GM20431 (cell line): ENCODE data around the gene DLG2.
"Not testable (repeated sequence)": the region's sequence is repeated elsewhere in the genome, so short reads cannot be mapped to it uniquely, and the experiment has no call there.

Experiments
- in situ Hi-C: fragments of 300-500 bp; cut with MseI, MboI; formaldehyde crosslinking; loops from one replicate; pipeline ENCODE4 v1.15.0; 2020; ENCODE audit warnings: low sequenced_read_pairs; ENCODE audit not compliant: unreplicated experiment

Gene DLG2

GRCh38 chr11:83473743-83474142 is 2153.4 kb downstream of the DLG2 start:
- in situ Hi-C loops = no loop called here

DNA sequence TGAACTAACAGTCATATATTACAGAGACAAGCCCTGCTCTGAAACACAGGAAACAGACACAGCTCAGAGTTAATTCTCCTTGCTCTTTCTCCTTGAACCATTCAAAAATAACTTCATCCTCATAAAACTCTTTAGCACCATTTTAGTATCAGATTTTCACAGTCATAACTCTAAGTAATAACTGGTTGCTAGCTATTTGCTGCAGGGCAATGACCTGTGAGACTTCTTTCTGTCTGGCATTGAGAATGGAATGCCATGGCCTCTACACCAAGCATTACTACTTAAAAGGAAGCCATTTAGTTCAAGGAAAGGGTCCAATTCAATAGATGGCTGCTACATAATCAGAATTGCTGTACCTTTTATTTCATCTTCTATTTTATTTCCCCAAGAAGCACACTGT is 2154.3 kb downstream of the DLG2 start:
- in situ Hi-C loops = no loop called here

GRCh38 chr11:83471831-83472727 is 2155.1 kb downstream of the DLG2 start:
- in situ Hi-C loops = no loop called here

DNA sequence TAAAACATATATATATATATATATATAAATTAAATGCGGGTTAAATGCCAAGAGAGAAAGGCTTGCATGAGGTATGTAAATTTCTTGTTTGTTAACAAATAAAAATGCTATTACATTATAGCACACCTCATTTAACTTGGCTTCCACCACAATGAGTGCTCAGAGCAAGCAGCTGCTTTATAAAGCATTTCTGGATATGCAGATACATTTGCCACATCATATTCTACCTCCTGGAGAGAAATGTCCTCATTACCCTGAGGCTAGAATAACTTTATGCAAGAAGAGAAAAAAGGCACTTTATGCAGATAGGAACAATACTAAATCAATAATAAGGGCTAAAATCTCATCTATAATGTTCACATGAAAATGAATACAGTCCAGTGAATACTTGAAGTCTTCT is 2159.3 kb downstream of the DLG2 start:
- in situ Hi-C loops = no loop called here

DNA sequence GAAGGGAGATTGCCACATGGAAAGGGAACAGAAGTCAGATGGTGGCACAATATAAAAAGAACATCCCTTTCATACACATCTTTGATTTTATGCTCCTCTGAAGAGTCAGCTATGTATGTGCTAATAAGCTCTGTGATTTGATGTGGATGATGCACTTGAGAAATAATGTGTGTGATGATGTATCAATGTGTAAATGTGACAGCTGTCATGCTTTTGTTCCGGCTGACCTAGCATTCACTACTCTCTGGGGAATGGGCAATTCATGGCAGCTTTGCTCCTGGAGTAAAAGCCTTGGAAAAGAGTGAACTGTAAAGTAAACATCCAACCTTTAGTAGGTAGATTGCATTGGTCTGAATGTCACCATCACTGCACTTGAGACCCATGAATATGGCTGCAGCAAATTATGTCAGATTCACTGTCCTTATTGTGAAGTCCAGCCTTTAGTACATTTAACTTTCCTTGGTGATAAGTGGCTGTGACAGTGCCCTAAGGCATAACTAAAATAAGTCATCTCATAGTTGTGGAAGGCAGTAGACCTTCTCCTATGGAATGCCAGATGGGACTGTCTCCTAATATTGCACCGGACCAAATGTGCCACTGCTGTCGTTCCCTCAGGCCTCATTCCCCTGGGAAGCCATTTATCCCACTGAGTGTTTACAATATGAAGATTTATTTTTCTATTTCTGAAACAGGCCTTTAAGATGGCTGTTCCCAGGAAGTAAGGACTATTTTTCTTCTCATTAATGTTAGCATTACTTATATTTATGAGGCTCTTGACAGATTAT is 2162.8 kb downstream of the DLG2 start:
- in situ Hi-C loops = no loop called here

DNA sequence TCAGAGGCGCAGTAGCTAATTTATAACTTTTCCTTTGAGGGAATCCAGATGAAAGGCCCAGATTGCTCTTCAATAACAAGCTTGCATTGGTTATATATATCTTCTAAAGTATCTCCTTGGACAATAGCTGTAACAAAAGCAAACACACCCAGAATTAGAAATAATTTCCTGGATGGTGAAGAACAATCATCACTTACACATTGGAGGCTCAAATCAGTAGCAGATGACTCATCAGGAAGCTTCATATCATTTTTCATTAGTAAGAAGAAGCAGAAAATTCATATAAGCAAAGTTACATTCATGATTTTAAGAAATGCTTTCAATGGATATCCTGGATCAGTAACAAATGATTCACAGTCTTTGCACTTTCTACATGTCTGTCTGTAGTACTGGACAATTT is 2167.3 kb downstream of the DLG2 start:
- in situ Hi-C loops = no loop called here

- in situ Hi-C loops = no loop called here
Observed at GRCh38 chr11:83456566-83456965, 2170.6 kb downstream of the DLG2 start.

DNA sequence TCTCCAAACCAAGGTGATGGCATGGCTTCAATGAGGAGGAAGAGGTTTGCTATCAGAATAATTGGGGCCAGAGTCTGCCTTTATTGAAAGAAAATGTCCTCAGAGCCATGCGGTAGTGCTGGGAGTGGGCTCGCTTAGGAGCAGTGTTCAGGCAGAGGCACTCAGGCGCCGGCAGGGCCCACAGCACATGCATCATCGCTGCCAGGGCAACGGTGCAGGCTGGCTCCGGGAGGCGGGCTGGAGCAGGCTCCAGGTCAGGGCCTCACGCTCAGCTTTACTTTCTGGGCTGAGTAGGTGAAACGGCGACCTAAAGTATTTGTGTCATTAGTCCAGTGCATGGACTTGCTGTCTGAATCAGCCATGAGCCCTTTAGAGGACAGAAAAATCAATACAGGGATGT is 2171.1 kb downstream of the DLG2 start:
- in situ Hi-C loops = no loop called here

DNA sequence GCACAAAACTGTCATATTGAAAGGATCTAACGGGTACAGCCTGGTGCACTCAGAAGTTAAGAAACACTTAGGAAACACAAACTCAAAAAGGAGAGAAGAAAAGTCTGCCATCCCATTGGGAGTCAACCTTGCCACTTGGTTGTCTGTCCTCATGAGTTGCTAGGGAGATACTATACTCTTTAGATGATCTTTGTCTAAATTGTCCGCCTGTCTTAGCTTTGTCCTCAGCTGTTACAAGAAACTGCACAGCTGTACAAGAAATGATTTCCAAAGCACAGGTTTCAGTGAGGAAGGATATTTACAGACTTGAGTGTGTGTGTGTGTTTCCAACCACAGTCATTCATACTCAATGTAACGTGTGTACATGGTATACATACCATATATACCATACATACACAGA is 2171.8 kb downstream of the DLG2 start:
- in situ Hi-C loops = no loop called here

DNA sequence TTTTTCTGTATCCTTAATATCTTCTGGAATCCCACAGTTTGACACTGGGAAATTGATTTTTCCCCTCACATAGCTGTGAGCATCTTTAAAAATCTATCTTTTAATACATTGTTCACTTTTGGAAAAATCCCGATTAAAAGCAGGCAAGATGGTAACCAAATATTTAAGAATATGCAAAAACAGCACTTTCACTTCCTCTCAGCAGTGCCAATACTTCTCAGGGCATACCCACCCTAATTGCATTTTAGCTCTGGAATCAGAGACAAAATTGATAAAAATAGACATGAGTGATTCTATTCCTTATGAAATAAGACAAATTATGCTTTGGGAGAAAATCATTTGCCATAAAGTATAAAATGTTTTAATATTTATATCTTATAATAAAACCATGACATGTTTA is 2172.5 kb downstream of the DLG2 start:
- in situ Hi-C loops = no loop called here

DNA sequence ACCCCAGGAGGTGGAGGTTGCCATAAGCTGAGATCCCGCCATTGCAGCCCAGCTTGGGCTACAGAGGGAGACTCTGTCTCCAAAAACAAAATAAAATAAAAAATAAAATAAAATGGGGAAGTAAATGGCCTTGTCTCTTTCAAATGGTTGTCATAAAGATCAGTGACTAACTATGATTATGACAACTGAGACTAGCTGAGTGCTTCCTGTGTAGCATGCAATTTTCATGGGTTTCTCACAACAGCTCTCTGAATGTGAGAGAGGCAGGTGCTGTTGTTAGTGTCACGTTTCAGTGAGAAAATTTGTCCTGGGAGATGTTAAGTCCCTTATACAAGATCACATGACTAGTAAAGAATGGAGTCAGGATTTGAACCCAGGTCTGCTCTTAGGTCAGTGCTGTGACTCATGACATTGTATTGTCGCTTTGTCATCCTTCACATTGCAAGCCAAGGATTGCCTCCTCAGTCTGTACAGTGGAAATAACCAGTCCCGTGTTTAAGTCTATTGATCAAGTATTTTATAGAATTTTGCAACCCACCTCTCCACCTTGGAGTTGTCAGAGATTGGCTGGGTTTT is 2177.7 kb downstream of the DLG2 start:
- in situ Hi-C loops = no loop called here

DNA sequence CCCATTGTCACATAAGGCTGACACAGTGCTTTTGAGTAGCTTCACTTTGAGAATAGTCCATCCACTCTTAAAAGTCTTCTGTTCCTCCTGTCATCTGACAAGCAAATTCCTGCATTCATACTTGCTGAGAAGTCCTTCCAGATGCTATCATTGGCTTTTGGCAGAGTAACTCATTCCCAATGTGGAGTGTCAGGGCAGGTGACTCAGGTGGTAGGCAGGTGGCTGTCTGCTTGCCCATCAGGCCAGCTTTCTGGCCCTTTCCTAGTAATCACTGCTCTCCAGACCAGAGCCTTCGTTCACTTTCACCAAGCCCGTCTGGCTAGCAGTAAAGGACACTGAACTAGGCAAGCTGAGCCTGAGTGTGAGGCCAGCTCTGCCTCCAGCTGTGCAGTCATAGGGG is 2178.5 kb downstream of the DLG2 start:
- in situ Hi-C loops = no loop called here

DNA sequence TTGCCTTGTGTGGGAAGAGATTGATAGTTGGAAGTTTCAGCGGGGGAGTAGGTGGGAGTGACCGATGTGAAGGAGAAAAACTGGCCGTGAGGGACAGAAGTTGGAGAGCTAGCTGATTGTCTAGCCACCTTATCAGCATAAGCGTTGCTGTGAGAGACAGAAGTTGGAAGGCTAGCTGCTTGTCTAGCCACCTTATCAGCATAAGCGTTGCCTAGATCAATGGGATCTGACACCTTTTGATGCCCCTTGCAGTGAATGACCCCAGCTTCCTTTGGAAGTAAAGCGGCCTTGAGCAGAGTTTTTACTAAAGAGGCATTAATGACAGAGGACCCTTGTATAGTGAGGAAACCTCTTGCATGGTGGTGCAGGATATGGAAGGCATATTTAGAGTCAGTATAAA is 2183.3 kb downstream of the DLG2 start:
- in situ Hi-C loops = not testable (repeated sequence)

- in situ Hi-C loops = no loop called here
Observed at GRCh38 chr11:83441601-83442000, 2185.5 kb downstream of the DLG2 start.

- in situ Hi-C loops = no loop called here
Observed at GRCh38 chr11:83441171-83441570, 2186.0 kb downstream of the DLG2 start.

- in situ Hi-C loops = no loop called here
Observed at GRCh38 chr11:83438438-83438837, 2188.7 kb downstream of the DLG2 start.

GRCh38 chr11:83437939-83438338 is 2189.2 kb downstream of the DLG2 start:
- in situ Hi-C loops = no loop called here

GRCh38 chr11:83436855-83437254 is 2190.3 kb downstream of the DLG2 start:
- in situ Hi-C loops = no loop called here

- in situ Hi-C loops = not testable (repeated sequence)
Observed at GRCh38 chr11:83434812-83435211, 2192.3 kb downstream of the DLG2 start.

DNA sequence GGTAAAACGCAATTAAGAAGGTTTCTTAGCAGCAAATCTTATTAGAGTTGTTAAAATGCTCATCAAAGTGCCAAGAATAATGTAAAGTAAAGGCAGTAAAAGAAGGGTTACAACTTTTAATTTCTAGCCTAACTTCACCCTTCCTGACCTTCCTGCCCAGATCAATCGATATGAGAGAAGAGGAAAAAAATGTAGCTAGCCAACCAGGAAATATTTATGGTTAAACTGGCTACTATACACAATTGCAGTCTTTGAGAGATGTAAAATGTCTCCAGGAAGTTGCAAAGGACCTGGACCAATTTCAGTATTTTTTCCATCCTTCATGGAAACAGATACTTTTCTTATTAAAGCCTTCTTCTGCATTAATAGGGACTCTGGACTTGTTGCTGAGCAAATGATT is 2199.2 kb downstream of the DLG2 start:
- in situ Hi-C loops = no loop called here

- in situ Hi-C loops = no loop called here
Observed at GRCh38 chr11:83427501-83427900, 2199.6 kb downstream of the DLG2 start.
